Fibroblast of pulmonary artery (primary cell): ENCODE data around the gene TIMP3.

ENCODE experiments used
- DNase-seq: peaks from one replicate; pipeline ENCODE4 v3.0.0-alpha.2; 2010; ENCODE audit warnings: low read depth
- H3K4me3 ChIP-seq: replicated peaks from 2 replicates; pipeline ENCODE4 v1.5.1; 2011; ENCODE audit warnings: low read depth, mild to moderate bottlenecking, control low read depth, low read length, moderate library complexity
- TF ChIP-seq, protein P1 (sequence below): IDR thresholded peaks from 2 replicates; pipeline ENCODE4 v1.5.1; 2011; ENCODE audit warnings: mild to moderate bottlenecking, control low read depth, low read length, inconsistent platforms; ENCODE audit errors: missing control alignments

TIMP3 gene

DNA sequence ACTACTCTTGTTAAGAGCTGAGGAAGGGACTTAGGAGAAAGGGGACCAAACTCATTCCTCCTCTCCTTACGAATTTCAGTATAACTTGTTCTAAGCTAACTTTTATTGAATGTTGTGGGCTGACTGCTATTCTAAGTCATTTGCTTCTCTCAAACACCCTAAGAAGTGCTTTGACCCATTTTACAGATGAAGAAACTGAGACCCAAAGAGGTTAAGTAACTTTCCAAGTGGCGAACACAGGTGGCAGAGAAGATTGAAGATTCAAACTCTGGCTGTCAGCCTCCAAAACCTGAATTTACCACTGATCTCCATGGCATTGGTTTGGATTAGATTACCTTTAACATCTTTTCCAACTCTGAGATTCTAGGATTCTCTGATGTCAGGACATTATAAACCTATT lies 52.2 kb downstream of the TIMP3 start:
- DNase-seq = no peak
- H3K4me3 ChIP-seq = no peak overlapping the region
- TF ChIP-seq, protein P1, sequence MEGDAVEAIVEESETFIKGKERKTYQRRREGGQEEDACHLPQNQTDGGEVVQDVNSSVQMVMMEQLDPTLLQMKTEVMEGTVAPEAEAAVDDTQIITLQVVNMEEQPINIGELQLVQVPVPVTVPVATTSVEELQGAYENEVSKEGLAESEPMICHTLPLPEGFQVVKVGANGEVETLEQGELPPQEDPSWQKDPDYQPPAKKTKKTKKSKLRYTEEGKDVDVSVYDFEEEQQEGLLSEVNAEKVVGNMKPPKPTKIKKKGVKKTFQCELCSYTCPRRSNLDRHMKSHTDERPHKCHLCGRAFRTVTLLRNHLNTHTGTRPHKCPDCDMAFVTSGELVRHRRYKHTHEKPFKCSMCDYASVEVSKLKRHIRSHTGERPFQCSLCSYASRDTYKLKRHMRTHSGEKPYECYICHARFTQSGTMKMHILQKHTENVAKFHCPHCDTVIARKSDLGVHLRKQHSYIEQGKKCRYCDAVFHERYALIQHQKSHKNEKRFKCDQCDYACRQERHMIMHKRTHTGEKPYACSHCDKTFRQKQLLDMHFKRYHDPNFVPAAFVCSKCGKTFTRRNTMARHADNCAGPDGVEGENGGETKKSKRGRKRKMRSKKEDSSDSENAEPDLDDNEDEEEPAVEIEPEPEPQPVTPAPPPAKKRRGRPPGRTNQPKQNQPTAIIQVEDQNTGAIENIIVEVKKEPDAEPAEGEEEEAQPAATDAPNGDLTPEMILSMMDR = no peak

DNA sequence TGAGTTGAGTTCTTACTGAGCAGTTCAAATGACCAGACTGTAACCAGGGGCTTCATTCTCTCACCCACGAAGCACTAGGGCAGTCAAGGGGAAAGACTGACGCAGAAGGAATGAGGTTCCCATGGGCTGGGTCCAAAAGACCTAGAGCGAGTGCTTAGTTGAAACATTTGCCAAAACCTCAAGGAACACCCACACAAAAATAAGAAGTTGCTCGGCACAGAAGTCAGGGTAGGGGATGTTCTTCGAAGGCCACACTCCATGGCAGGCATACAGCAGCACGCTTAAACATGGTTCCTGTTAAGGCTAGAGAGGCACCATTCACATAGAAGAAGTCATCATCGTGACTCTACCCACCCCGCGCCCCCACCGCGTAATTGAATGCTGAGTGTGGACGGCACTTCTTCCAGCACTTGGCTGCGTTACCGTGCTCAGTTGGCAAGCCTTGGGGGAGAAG lies 52.9 kb downstream of the TIMP3 start:
- DNase-seq = no peak
- TF ChIP-seq, protein P1 = no peak
- no peak overlapping the region for H3K4me3 ChIP-seq

DNA sequence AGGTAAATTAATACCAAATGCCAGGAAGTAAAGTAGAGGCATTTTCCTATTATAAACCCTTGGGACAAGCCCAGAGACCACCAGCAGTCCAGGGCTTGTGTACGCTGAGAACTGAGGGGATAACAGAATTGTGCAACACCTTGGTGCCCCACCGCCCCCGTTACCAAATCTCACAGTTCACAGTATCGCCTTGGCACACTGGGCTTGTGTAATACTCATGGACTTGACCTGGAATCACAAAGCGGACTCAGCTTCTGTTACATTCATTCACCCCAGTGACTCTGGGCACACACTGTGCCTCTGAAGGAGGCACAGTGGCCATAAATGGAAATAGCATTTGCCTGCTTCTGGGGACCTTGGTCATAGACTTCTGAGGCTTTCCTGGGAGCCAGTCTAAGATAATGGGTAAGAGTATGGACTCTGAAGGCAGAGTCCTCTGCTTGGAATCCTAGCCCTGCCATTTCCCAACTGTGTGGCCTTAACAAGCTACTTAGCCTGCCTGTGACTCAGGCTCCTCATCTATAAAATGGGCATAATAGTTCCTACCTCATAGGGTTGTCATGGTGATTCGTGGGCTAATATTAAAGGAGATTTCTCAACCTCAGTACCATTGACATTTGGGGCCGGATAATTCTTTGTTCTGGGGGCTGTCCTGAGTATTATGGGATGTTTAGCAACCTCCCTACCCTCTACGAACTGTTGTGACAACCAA lies 53.7 kb downstream of the TIMP3 start:
- DNase-seq = no peak
- no peak overlapping the region for H3K4me3 ChIP-seq
- TF ChIP-seq, protein P1 = no peak

GRCh38 chr22:32858121-32858703 lies 56.7 kb downstream of the TIMP3 start:
- TF ChIP-seq, protein P1 = no peak
- H3K4me3 ChIP-seq = no peak overlapping the region
- no peak for DNase-seq

DNA sequence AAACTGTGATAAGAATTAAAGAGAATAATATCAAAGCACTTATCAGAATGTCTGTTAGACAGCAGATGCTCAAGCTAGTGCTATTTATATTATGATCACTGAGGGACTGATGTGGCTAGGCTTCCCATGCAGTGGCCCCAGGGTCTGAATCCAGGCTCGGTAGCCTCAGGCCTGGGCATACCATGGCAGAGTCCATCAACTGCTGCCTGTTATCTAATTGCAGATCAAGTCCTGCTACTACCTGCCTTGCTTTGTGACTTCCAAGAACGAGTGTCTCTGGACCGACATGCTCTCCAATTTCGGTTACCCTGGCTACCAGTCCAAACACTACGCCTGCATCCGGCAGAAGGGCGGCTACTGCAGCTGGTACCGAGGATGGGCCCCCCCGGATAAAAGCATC lies 57.5 kb downstream of the TIMP3 start:
- H3K4me3 ChIP-seq = no peak overlapping the region
- no peak for DNase-seq
- TF ChIP-seq, protein P1 = no peak

DNA sequence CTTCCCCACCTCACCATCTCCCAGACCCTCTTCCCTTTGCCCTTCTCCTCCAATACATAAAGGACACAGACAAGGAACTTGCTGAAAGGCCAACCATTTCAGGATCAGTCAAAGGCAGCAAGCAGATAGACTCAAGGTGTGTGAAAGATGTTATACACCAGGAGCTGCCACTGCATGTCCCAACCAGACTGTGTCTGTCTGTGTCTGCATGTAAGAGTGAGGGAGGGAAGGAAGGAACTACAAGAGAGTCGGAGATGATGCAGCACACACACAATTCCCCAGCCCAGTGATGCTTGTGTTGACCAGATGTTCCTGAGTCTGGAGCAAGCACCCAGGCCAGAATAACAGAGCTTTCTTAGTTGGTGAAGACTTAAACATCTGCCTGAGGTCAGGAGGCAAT lies 58.2 kb downstream of the TIMP3 start:
- DNase-seq = no peak
- TF ChIP-seq, protein P1 = no peak
- H3K4me3 ChIP-seq = no peak overlapping the region

GRCh38 chr22:32861330-32861729 lies 59.8 kb downstream of the TIMP3 start:
- H3K4me3 ChIP-seq = no peak overlapping the region
- no peak for DNase-seq
- TF ChIP-seq, protein P1 = no peak
